ENCODE measurements around the gene ZRSR2.

The ZRSR2 gene

DNA sequence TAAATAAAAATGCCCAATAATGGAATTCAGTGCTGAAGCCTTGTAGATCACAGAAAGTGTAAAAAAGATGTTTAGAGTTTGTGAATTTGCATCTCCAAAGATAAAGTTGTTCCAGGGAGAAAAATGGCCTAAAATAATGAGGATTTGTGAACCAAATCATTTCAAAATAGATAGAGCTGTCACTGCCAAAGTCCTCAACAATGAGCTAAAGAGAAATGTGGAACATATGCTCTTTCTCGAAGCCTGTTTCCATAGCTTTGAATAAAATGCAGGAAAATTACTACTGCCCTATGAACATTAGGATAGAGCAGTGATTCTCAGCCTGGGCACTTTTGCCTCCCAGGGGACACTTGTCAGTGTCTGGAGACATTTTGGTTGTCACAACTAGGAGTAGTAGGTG, 67.8 kb downstream of the ZRSR2 start:
- Histone ChIP-seq H4K20me1 (ENCODE audit: insufficient read depth, low read length) (no peaks in the 10 kb centered on the region), H2AFZ (ENCODE audit: low read depth, low read length) (no peak overlapping the region), H3K9me3 (ENCODE audit: insufficient read depth, low read length) (no peaks in the 10 kb centered on the region), H3K36me3 (replicated peaks; ENCODE audit: low read depth, low read length) (no peaks in the 10 kb centered on the region), H3K9ac (ENCODE audit: low read length) (no peak overlapping the region), H3K4me3 (ENCODE audit: low read length) (no peak overlapping the region), H3K27me3 (ENCODE audit: low read depth, low read length) (no peaks in the 10 kb centered on the region), H3K4me1 (ENCODE audit: low read length) (peaks cover 16% of the 10 kb centered on the region), H3K4me2 (ENCODE audit: low read length) (no peak overlapping the region), H3K27ac (ENCODE audit: low read length) (no peak overlapping the region), H3K79me2 (ENCODE audit: low read length) (peaks cover 8% of the 10 kb centered on the region)
- TF ChIP-seq, protein P1, sequence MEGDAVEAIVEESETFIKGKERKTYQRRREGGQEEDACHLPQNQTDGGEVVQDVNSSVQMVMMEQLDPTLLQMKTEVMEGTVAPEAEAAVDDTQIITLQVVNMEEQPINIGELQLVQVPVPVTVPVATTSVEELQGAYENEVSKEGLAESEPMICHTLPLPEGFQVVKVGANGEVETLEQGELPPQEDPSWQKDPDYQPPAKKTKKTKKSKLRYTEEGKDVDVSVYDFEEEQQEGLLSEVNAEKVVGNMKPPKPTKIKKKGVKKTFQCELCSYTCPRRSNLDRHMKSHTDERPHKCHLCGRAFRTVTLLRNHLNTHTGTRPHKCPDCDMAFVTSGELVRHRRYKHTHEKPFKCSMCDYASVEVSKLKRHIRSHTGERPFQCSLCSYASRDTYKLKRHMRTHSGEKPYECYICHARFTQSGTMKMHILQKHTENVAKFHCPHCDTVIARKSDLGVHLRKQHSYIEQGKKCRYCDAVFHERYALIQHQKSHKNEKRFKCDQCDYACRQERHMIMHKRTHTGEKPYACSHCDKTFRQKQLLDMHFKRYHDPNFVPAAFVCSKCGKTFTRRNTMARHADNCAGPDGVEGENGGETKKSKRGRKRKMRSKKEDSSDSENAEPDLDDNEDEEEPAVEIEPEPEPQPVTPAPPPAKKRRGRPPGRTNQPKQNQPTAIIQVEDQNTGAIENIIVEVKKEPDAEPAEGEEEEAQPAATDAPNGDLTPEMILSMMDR (IDR thresholded peaks at IDR 0.05; ENCODE audit: low read depth, low read length), result no peak
- no peak for TF ChIP-seq EZH2phosphoT487 (IDR thresholded peaks at IDR 0.05; ENCODE audit: low read depth)

DNA sequence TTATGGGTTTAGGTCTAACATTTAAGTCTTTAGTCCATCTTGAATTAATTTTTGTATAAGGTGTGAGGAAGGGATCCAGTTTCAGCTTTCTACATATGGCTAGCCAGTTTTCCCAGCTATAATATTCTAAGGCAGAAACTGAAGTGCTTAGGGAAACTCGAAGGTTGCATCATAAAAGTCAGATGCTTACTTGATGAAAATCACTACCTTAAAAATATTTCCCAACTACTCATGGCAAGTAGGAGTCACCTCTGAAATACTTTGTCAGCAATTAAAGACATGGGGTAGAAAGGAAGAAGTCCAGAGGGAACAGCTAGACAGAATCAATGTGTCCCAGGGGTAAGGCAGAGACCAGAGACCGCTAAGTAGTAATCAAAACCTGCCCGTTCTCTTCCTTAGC, 70.6 kb downstream of the ZRSR2 start:
- Histone ChIP-seq H3K27ac (ENCODE audit: low read length) (no peak overlapping the region), H3K36me3 (replicated peaks; ENCODE audit: low read depth, low read length) (no peaks in the 10 kb centered on the region), H3K79me2 (ENCODE audit: low read length) (no peaks in the 10 kb centered on the region), H3K4me3 (ENCODE audit: low read length) (no peak overlapping the region), H3K9ac (ENCODE audit: low read length) (no peak overlapping the region), H3K4me1 (ENCODE audit: low read length) (peaks cover 10% of the 10 kb centered on the region), H4K20me1 (ENCODE audit: insufficient read depth, low read length) (no peaks in the 10 kb centered on the region), H3K9me3 (ENCODE audit: insufficient read depth, low read length) (no peaks in the 10 kb centered on the region), H3K27me3 (ENCODE audit: low read depth, low read length) (no peaks in the 10 kb centered on the region), H2AFZ (ENCODE audit: low read depth, low read length) (no peak overlapping the region), H3K4me2 (ENCODE audit: low read length) (no peak overlapping the region)
- TF ChIP-seq, protein P1 (IDR thresholded peaks at IDR 0.05; ENCODE audit: low read depth, low read length), result no peak
- TF ChIP-seq EZH2phosphoT487 (IDR thresholded peaks at IDR 0.05; ENCODE audit: low read depth), result no peak

DNA sequence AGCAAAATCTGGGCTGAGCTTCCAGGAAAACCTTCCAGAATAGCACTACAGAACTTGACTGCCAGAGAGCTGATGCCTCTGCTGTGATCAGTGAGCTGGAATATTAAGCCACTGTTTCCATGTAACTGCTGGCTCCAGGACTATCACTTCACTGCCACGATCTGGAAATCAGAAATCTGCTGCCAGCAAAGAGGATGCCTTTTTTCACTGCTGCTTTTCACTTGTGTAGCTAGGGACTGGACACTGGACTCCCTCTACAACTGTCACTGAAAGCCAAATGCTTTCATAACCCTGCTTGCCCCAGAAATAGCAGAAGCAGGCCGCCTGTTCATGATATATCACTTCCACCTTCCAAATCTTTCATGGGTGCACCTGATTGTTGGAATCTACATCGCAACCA, 73.7 kb downstream of the ZRSR2 start:
- H3K4me3 ChIP-seq (ENCODE audit: low read length), result no peak overlapping the region
- no peaks in the 10 kb centered on the region for H4K20me1 ChIP-seq (ENCODE audit: insufficient read depth, low read length)
- no peaks in the 10 kb centered on the region for H3K79me2 ChIP-seq (ENCODE audit: low read length)
- no peaks in the 10 kb centered on the region for H3K27me3 ChIP-seq (ENCODE audit: low read depth, low read length)
- no peak overlapping the region for H3K9ac ChIP-seq (ENCODE audit: low read length)
- no peaks in the 10 kb centered on the region for H3K4me1 ChIP-seq (ENCODE audit: low read length)
- TF ChIP-seq, protein P1 (IDR thresholded peaks at IDR 0.05; ENCODE audit: low read depth, low read length), result no peak
- no peak for TF ChIP-seq EZH2phosphoT487 (IDR thresholded peaks at IDR 0.05; ENCODE audit: low read depth)
- H3K9me3 ChIP-seq (ENCODE audit: insufficient read depth, low read length), result no peaks in the 10 kb centered on the region
- H3K36me3 ChIP-seq (replicated peaks; ENCODE audit: low read depth, low read length), result no peaks in the 10 kb centered on the region
- H3K4me2 ChIP-seq (ENCODE audit: low read length), result no peak overlapping the region
- no peak overlapping the region for H2AFZ ChIP-seq (ENCODE audit: low read depth, low read length)
- H3K27ac ChIP-seq (ENCODE audit: low read length), result no peak overlapping the region

DNA sequence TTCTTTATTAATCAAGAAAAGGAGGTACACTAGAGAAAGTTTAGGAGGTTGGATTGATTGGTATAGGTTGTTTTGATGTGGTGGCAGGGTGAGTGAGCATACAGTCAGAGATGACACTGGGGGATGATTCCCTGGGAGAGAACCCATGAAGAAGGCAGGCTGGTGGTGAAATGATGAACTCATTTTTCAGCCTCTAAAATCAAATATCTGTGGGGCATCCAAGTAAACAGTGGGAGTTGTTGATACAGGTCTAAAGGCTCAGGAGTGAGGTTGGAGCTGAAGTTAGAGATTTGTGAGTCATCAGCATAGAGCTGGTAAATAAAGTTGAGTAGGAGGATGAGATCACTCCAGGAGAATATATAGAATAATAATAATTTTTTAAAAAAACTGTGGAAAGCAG, 74.3 kb downstream of the ZRSR2 start:
- Histone ChIP-seq H3K9ac (ENCODE audit: low read length) (no peak overlapping the region), H3K9me3 (ENCODE audit: insufficient read depth, low read length) (no peaks in the 10 kb centered on the region), H3K4me2 (ENCODE audit: low read length) (no peak overlapping the region), H3K79me2 (ENCODE audit: low read length) (no peaks in the 10 kb centered on the region), H3K27me3 (ENCODE audit: low read depth, low read length) (no peaks in the 10 kb centered on the region), H3K27ac (ENCODE audit: low read length) (no peak overlapping the region), H2AFZ (ENCODE audit: low read depth, low read length) (no peak overlapping the region), H3K4me3 (ENCODE audit: low read length) (no peak overlapping the region), H3K36me3 (replicated peaks; ENCODE audit: low read depth, low read length) (no peaks in the 10 kb centered on the region), H4K20me1 (ENCODE audit: insufficient read depth, low read length) (no peaks in the 10 kb centered on the region), H3K4me1 (ENCODE audit: low read length) (no peaks in the 10 kb centered on the region)
- TF ChIP-seq EZH2phosphoT487 (IDR thresholded peaks at IDR 0.05; ENCODE audit: low read depth), result no peak
- TF ChIP-seq, protein P1 (IDR thresholded peaks at IDR 0.05; ENCODE audit: low read depth, low read length), result no peak

All from OCI-LY3 (cell line).